GM18505 (cell line): Measurements from ENCODE around the gene CD34.
A peak's percentile ranks its signal among the peaks of the same experiment; 100 is the strongest.

Experiments
- ATAC-seq: cut with Tn5 transposase; IDR thresholded peaks from one replicate; pipeline ENCODE4 v1.9.1; 2021; ENCODE audit not compliant: unreplicated experiment
- POLR2A ChIP-seq: IDR thresholded peaks from 4 replicates; pipeline ENCODE4 v1.6.1; 2011; ENCODE audit warnings: borderline replicate concordance; ENCODE audit not compliant: insufficient read depth, insufficient read length; ENCODE audit errors: extremely low read depth

The CD34 gene

GRCh38 chr1:207840380-207840779 lies 70.5 kb downstream of the CD34 start:
- TF ChIP-seq POLR2A = no peak
- no peak for ATAC-seq

GRCh38 chr1:207839083-207839413 lies 71.9 kb downstream of the CD34 start:
- TF ChIP-seq POLR2A = no peak
- no peak for ATAC-seq

DNA sequence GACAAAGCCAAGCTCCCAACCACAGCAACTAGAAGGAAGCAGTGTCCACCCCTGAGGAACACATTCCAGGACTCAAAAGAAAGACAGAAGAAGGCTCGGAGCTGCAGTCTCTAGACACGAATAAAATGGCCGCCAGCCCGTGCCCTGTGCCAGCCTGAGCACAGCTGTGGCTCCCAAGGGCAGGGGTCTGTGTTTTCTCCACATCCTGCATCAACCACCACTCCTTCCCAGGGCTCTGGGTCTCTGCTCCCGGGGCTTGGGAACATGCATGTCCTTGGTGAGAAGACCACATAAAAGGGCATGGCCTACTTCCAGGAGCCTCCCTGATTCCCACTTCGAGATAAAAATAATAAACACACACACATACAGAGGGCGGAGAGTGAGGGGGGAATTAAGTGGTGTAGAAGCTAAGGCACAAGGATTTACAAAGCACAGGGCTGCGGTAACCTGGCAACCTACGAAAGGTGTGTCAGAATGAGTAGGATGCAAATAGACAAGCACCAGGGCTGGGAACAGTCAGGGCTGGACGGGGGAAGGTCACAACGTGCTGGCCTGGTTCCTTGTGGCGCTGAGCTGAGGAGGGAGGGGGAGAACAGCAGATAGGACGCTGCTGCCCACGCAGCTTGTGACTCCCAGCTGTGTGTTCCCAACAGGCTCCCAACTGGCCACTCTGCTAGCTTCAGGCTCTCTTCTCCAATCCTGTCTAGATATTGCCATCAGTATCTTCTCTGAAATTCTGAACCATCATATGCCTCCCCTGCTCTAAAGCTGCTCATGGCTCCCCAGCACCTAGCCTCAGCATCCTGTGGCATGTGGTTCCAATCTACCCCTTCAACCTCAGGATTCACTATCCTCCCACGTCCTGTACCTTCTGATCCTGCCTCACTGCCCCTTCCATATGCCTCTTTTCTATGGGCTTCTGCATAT lies 72.5 kb downstream of the CD34 start:
- no peak for TF ChIP-seq POLR2A
- ATAC-seq = no peak

DNA sequence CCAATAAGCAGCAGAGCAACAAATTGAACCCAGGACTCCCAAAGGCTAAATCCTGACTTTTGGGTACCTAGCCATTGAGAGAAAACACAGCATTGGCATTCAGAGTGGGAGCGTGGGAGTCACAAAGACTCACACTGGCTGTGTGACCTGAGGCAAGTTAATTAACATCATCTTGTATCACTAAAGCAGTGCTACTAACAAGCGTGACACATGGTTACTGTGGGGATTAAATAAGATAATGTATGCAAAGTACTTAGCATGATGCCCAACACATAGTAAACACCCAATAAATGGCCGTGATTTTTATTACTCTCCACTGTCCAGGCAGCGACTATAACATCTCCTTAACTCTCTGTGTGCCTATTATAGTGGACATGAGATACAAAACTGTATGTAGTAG lies 73.3 kb downstream of the CD34 start:
- no peak for ATAC-seq
- TF ChIP-seq POLR2A = no peak

GRCh38 chr1:207836591-207837347 lies 74.2 kb downstream of the CD34 start:
- no peak for TF ChIP-seq POLR2A

DNA sequence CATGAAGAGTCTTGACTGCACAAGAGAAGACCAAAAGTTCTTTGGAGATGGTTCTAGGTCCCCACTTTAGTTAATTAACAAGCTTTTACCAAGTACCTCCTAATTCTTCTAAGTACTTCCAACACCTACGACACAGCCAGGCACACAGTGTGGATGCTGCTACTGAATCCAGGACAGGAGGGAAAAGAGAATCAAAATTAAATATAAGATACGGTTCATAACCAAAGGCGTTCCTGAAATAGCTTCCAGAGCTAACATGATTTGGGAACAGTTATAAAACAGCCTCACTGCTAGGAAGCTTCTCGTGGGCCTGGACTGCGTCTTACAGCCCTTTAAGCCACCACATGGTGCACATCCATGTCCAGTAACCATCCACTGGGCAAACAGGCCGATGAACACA lies 75.0 kb downstream of the CD34 start:
- no peak for ATAC-seq
- TF ChIP-seq POLR2A = no peak

More at GRCh38 chr1:207836591-207837347, 74.2 kb downstream of the CD34 start:
- ATAC-seq = no peak

DNA sequence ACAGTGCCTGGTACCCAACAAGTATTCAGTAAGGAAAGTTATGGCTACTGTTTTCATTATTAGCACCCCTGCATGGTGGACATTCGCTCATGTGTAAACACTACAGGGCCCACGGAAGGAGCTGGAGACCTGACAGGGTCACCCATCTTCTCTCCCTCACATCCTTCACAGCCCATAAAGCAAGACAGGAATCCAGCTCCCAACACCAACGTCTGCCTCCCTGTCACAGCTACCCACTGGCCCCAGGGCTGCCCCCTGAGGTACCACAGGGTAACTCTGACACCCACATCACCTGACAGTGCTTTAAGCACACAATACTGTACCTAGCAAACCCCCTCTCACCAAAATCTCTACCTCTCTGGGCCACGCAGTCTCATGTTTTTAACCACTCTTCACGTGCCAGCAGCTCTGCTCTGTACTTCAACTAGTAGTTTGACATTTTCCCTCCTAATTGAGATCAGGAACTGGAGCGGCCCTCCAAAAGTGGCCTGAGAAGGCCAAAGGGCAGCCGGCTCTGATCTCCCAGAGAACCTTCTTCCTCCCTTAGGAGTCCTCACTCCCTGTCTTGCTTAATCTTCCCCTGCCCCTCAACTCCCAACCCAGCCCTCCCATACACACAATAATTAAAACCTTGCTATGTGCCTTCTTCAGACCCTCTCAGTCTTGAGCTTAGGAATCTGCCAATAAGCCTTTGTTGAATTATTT lies 76.8 kb downstream of the CD34 start:
- ATAC-seq = no peak
- TF ChIP-seq POLR2A = no peak

DNA sequence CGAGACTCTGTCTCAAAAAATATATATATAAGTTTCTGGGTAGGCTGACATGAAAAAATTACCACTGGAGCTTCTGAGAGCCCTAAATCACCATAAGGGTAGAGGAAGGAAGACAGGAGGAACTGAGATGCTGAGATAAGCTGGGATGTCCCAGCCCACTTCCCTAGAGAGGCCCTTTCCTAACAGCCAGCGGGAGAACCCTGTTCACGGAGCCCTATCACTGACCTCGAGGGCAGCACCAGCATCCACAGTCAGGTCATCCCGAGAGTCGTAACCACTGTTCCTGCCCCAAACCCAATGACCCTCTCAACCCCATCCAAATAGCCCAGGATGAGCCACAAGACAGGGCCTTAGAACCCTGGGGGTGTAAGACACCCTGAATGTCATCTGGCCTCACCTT lies 77.5 kb downstream of the CD34 start:
- no peak for ATAC-seq
- TF ChIP-seq POLR2A = no peak

GRCh38 chr1:207832796-207833195 lies 78.1 kb downstream of the CD34 start:
- no peak for TF ChIP-seq POLR2A
- no peak for ATAC-seq

GRCh38 chr1:207831517-207832327 lies 79.2 kb downstream of the CD34 start:
- peak; percentile 76 for ATAC-seq
- TF ChIP-seq POLR2A = peak; percentile 45
